ENCODE measurements around the gene PDCD7. TPM values are rescaled to one million over a fixed set of nuclear protein-coding genes. Genes with fewer than 3 reads are reported as not detected.
"Not testable (repeated sequence)": the region's sequence is repeated elsewhere in the genome, so short reads cannot be mapped to it uniquely, and the experiment has no call there.

The PDCD7 gene
- total RNA-seq, 1 experiment from 2014 or later, result 31.6 TPM

- H3K9ac ChIP-seq (ENCODE audit: low read length); H3K4me1 ChIP-seq (ENCODE audit: control insufficient read depth in 1 of 2, insufficient read depth in 2 of 2, low read length in 2 of 2); H3K9me3 ChIP-seq (ENCODE audit: control insufficient read depth in 1 of 2, insufficient read depth in 1 of 2, low read depth in 1 of 2, low read length in 2 of 2); H3K36me3 ChIP-seq (ENCODE audit: control insufficient read depth in 1 of 2, insufficient read depth in 2 of 2, low read length in 2 of 2); H4K20me1 ChIP-seq (ENCODE audit: insufficient read depth); DNase-seq (ENCODE audit: low read depth, low spot score); H3K79me2 ChIP-seq (ENCODE audit: insufficient read depth, low read length); ATAC-seq; H3K27ac ChIP-seq (ENCODE audit: low read depth, low read length); CTCF ChIA-PET; H3K4me3 ChIP-seq (replicated peaks in 1 of 2; ENCODE audit: low read depth in 1 of 2, low read length in 2 of 2); H3K9me2 ChIP-seq (ENCODE audit: insufficient read depth); H3K27me3 ChIP-seq (ENCODE audit: insufficient read depth, low read length); POLR2A ChIA-PET; BruUV-seq (replicated peaks); H2AFZ ChIP-seq (ENCODE audit: low read depth, low read length, poor library complexity, severe bottlenecking); RAD21 ChIA-PET (ENCODE audit: low non-redundant PET in 1 of 2, low total read pairs in 2 of 2, uncharacterized antibody in 2 of 2, unreplicated experiment in 2 of 2); intact Hi-C loops (cut with micrococcal nuclease); H3K4me2 ChIP-seq (ENCODE audit: low read length): not testable (repeated sequence)
Observed at GRCh38 chr15:65075607-65076395, 57.8 kb downstream of the PDCD7 start.

DNA sequence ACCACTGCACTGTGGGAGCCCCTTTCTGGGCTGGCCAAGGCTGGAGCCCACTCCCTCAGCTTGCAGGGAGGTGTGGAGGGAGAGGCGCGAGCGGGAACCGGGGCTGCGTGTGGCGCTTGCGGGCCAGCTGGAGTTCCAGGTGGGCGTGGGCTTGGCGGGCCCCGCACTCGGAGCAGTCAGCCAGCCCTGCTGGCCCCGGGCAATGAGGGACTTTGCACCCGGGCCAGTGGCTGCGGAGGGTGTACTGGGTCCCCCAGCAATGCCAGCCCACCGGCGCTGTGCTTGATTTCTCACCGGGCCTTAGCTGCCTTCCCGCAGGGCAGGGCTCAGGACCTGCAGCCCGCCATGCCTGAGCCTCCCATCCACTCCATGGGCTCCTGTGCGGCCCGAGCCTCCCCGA is 58.7 kb downstream of the PDCD7 start:
- H3K4me1 ChIP-seq (ENCODE audit: control insufficient read depth in 1 of 2, insufficient read depth in 2 of 2, low read length in 2 of 2); RAD21 ChIA-PET (ENCODE audit: low non-redundant PET in 1 of 2, low total read pairs in 2 of 2, uncharacterized antibody in 2 of 2, unreplicated experiment in 2 of 2); H3K9ac ChIP-seq (ENCODE audit: low read length); intact Hi-C loops (cut with micrococcal nuclease); H3K79me2 ChIP-seq (ENCODE audit: insufficient read depth, low read length); H3K27me3 ChIP-seq (ENCODE audit: insufficient read depth, low read length); H4K20me1 ChIP-seq (ENCODE audit: insufficient read depth); H3K9me2 ChIP-seq (ENCODE audit: insufficient read depth); H3K27ac ChIP-seq (ENCODE audit: low read depth, low read length); BruUV-seq (replicated peaks); H2AFZ ChIP-seq (ENCODE audit: low read depth, low read length, poor library complexity, severe bottlenecking); H3K9me3 ChIP-seq (ENCODE audit: control insufficient read depth in 1 of 2, insufficient read depth in 1 of 2, low read depth in 1 of 2, low read length in 2 of 2); CTCF ChIA-PET; ATAC-seq; H3K4me2 ChIP-seq (ENCODE audit: low read length); DNase-seq (ENCODE audit: low read depth, low spot score); POLR2A ChIA-PET; H3K4me3 ChIP-seq (replicated peaks in 1 of 2; ENCODE audit: low read depth in 1 of 2, low read length in 2 of 2); H3K36me3 ChIP-seq (ENCODE audit: control insufficient read depth in 1 of 2, insufficient read depth in 2 of 2, low read length in 2 of 2): not testable (repeated sequence)

- Histone ChIP-seq H4K20me1 (ENCODE audit: insufficient read depth) (no peaks in the 10 kb centered on the region), H3K9me2 (ENCODE audit: insufficient read depth) (no peaks in the 10 kb centered on the region), H3K36me3 (ENCODE audit: control insufficient read depth in 1 of 2, insufficient read depth in 2 of 2, low read length in 2 of 2) (no peaks in the 10 kb centered on the region), H3K79me2 (ENCODE audit: insufficient read depth, low read length) (no peaks in the 10 kb centered on the region), H3K9me3 (ENCODE audit: control insufficient read depth in 1 of 2, insufficient read depth in 1 of 2, low read depth in 1 of 2, low read length in 2 of 2) (no peaks in the 10 kb centered on the region), H3K4me3 (replicated peaks in 1 of 2; ENCODE audit: low read depth in 1 of 2, low read length in 2 of 2) (no peak overlapping the region), H3K9ac (ENCODE audit: low read length) (no peak overlapping the region), H3K27ac (ENCODE audit: low read depth, low read length) (no peak overlapping the region), H3K4me1 (ENCODE audit: control insufficient read depth in 1 of 2, insufficient read depth in 2 of 2, low read length in 2 of 2) (peaks cover 0 to under 1% of the 10 kb centered on the region in 2 experiments; a peak in 1 of 4 replicates), H3K27me3 (ENCODE audit: insufficient read depth, low read length) (no peaks in the 10 kb centered on the region), H3K4me2 (ENCODE audit: low read length) (no peak overlapping the region), H2AFZ (ENCODE audit: low read depth, low read length, poor library complexity, severe bottlenecking) (no peak overlapping the region)
- BruUV-seq (replicated peaks), result no TSS peak
- RAD21 ChIA-PET (ENCODE audit: low non-redundant PET in 1 of 2, low total read pairs in 2 of 2, uncharacterized antibody in 2 of 2, unreplicated experiment in 2 of 2), result no interaction called here
- TF ChIP-seq REST (IDR thresholded peaks at IDR 0.05; ENCODE audit: low read depth) (no peak), CEBPB (IDR thresholded peaks at IDR 0.05; ENCODE audit: low read depth) (no peak), TCF7L2 (IDR thresholded peaks at IDR 0.05; ENCODE audit: borderline replicate concordance, extremely low read depth, insufficient read depth, insufficient read length) (no peak)
- POLR2A ChIA-PET, result no interaction called here
- DNase-seq (ENCODE audit: low read depth, low spot score) (no peak), ATAC-seq (no peak)
- intact Hi-C loops (cut with micrococcal nuclease), result no loop called here
- CTCF ChIA-PET, result no interaction called here
Observed at GRCh38 chr15:65072617-65073016, 61.0 kb downstream of the PDCD7 start.
